Fibroblast of pulmonary artery (primary cell): ENCODE data around the gene CLEC9A.
"Not testable (repeated sequence)": the region's sequence is repeated elsewhere in the genome, so short reads cannot be mapped to it uniquely, and the experiment has no call there.

Experiments used
- DNase-seq: peaks from one replicate; pipeline ENCODE4 v3.0.0-alpha.2; 2010; ENCODE audit warnings: low read depth
- H3K4me3 ChIP-seq: replicated peaks from 2 replicates; pipeline ENCODE4 v1.5.1; 2011; ENCODE audit warnings: low read depth, mild to moderate bottlenecking, control low read depth, low read length, moderate library complexity
- TF ChIP-seq, protein P1 (sequence below): IDR thresholded peaks from 2 replicates; pipeline ENCODE4 v1.5.1; 2011; ENCODE audit warnings: mild to moderate bottlenecking, control low read depth, low read length, inconsistent platforms; ENCODE audit errors: missing control alignments

The CLEC9A gene

DNA sequence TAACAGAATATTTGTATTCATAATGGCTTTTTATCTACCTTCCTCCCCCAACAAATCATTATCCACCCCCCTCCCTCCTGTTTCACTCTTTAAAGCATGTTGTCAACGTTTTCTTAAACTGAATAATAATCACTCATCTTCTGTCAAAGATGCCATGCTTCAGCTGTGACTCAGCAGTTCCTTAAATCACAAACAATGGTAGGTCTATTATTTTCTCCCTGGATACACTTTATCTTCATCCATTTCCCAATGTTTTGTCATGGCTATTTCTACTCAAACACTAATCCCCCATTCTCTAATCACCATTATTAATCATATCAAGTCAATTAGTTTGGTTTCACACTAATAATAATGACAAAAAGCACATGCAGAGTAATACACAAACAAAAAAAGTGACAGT is 13.6 kb upstream of the CLEC9A start:
- DNase-seq = peak; percentile 69
- no peak overlapping the region for H3K4me3 ChIP-seq
- TF ChIP-seq, protein P1, sequence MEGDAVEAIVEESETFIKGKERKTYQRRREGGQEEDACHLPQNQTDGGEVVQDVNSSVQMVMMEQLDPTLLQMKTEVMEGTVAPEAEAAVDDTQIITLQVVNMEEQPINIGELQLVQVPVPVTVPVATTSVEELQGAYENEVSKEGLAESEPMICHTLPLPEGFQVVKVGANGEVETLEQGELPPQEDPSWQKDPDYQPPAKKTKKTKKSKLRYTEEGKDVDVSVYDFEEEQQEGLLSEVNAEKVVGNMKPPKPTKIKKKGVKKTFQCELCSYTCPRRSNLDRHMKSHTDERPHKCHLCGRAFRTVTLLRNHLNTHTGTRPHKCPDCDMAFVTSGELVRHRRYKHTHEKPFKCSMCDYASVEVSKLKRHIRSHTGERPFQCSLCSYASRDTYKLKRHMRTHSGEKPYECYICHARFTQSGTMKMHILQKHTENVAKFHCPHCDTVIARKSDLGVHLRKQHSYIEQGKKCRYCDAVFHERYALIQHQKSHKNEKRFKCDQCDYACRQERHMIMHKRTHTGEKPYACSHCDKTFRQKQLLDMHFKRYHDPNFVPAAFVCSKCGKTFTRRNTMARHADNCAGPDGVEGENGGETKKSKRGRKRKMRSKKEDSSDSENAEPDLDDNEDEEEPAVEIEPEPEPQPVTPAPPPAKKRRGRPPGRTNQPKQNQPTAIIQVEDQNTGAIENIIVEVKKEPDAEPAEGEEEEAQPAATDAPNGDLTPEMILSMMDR = no peak

DNA sequence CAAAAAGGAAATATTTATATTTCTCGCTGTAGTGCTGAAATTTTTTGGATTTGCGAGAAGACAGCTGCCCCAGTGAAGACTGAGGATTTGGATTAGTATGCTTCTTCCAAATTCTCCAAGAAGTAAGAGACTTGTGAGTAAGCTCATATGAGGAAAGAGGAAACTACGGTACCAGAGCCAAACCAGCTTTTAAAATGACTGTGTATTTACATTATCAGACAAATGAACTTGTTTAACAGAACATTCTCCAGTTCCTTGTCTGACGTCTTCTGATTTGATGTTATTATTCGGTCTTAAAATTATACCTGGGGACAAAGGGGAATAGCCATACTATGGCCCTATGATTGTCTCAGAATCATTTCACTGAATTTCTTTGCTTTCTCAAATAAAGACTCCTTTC is 12.1 kb upstream of the CLEC9A start:
- H3K4me3 ChIP-seq = no peak overlapping the region
- DNase-seq = peak; percentile 46
- TF ChIP-seq, protein P1 = no peak

GRCh38 chr12:10021342-10021741 is 9.1 kb upstream of the CLEC9A start:
- no peak for DNase-seq
- H3K4me3 ChIP-seq = no peak overlapping the region
- TF ChIP-seq, protein P1 = no peak

- no peak overlapping the region for H3K4me3 ChIP-seq
- TF ChIP-seq, protein P1 = no peak
- DNase-seq = no peak
Observed at GRCh38 chr12:10025236-10025635, 5.2 kb upstream of the CLEC9A start.

DNA sequence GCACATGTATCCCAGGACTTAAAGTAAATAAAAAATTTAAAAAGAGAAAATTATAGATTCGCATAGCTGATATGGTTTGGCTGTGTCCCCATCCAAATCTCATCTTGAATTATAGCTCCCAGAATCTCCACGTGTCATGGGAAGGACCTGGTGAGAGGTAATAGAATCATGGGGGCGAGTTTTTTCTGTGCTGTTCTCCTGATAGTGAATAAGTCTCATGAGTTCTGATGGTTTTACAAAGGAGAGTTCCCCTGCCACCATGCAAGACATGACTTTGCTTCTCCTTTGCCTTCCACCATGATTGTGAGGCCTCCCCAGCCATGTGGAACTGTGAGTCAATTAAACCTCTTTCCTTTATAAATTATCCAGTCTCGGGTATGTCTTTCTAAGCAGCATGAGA is 3.8 kb upstream of the CLEC9A start:
- not testable (repeated sequence) for H3K4me3 ChIP-seq, DNase-seq

- no peak overlapping the region for H3K4me3 ChIP-seq
- DNase-seq = no peak
- TF ChIP-seq, protein P1 = no peak
Observed at GRCh38 chr12:10027311-10027710, 3.2 kb upstream of the CLEC9A start.

- DNase-seq = peak; percentile 32
- no peak overlapping the region for H3K4me3 ChIP-seq
- TF ChIP-seq, protein P1 = no peak
Observed at GRCh38 chr12:10027721-10028120, 2.8 kb upstream of the CLEC9A start.
